ENCODE data around the gene PDE4B.

Gene PDE4B

DNA sequence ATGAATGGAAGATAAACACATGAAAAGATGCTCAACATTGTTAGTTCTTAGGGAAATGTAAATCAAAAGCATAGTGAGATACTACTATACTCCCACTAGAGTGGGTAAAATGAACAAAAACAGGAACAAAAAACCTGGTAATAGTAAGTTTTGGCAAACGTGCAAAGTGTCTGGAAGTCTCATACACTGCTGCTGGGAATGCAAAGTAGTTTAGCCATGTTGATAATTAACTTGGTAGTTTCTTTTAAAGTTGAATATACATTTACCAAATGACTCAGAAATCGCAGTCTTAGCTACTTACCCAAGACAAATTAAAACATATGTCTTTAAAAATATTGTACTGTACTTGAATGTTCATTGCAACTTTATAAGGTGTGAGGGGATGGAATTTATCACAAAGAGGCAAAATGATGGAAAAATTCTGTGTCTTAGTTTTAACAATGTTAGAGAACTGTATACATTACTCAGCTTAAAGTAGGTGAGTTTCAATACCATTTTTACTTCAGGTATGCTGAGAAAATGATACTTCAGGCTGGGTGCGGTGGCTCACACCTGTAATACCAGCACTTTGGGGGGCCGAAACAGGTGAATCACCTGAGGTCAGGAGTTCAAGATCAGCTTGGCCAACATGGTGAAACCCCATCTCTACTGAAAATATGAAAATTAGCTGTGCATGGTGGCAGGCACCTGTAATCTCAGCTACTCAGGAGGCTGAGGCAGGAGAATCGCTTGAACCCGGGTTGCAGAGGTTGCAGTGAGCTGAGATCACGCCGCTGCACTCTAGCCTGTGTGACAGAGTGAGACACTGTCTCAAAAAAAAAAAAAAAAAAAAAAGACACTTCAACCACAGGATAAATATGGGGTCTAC, 102.3 kb downstream of the PDE4B start:
- H3K27ac ChIP-seq = no peak overlapping the region

DNA sequence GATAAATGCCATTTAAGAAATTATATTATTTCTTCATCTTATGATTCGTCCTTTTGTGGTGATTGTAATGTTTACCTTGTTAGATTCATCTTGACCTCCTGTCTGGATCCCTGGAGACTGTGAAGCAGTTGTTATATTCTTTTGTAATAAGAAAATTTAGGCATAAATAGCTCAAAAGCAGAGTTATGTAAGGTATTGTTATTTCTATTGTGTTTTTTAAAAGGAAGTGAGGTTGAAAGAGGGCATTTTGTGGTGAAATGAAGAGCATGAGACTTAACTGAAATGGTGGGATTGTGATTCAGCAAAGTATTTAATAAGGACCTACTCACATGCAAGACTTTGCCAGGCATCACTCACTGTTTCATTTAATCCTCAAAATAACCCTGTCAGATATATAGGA, 104.0 kb downstream of the PDE4B start:
- H3K27ac ChIP-seq = no peak overlapping the region
- no peak for TF ChIP-seq CTCF (IDR thresholded peaks at IDR 0.05)
- no peak for DNase-seq (ENCODE audit: low spot score)
- no peak overlapping the region for H3K4me3 ChIP-seq

More for the DNA sequence above, 102.3 kb downstream of the PDE4B start:
- no peak for TF ChIP-seq CTCF (IDR thresholded peaks at IDR 0.05)
- DNase-seq (ENCODE audit: low spot score) = no peak
- no peak overlapping the region for H3K4me3 ChIP-seq

DNA sequence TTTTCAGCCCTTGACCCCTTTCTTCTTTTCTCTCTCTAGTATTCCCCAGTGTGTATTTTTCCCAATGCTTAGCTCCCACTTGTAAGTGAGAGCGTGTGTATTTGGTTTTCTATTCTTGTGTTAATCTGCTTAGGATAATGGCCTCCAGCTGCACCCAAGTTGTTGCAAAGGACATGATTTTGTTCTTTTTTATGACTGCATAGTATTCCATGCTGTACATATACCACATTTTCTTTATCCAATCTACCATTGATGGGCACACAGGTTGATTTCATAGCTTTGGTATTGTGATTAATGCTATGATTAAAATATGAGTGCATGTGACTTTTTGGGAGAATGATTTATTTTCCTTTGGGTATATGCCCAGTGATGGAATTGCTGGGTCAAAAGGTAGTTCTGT, 104.8 kb downstream of the PDE4B start:
- Histone ChIP-seq H3K4me3 (no peak overlapping the region), H3K27ac (no peak overlapping the region)
- TF ChIP-seq CTCF (IDR thresholded peaks at IDR 0.05) = no peak
- no peak for DNase-seq (ENCODE audit: low spot score)

DNA sequence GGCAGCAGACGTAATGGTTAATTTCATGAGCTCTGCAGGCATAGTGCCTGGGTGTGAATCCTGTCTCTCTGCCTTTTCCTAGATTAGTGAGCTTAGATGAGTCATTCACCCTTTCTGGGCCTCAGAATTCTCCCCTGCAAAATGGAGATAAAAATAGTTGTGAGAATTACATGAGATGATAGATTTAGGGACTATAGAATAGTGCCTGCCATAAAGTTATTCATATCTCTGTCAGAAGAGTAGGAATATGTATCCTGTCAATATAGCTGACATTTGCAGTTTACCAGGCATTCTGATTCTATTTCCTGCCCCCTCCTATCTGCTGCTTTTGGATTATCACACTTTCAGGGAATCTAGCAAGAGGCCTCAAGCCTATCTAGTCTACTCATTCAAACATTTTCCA, 112.0 kb downstream of the PDE4B start:
- no peak for TF ChIP-seq CTCF (IDR thresholded peaks at IDR 0.05)
- H3K27ac ChIP-seq = no peak overlapping the region
- no peak overlapping the region for H3K4me3 ChIP-seq
- no peak for DNase-seq (ENCODE audit: low spot score)

GRCh38 chr1:65910432-65910831, 117.7 kb downstream of the PDE4B start:
- TF ChIP-seq CTCF (IDR thresholded peaks at IDR 0.05) = no peak
- DNase-seq (ENCODE audit: low spot score) = no peak
- no peak overlapping the region for H3K4me3 ChIP-seq
- H3K27ac ChIP-seq = no peak overlapping the region

DNA sequence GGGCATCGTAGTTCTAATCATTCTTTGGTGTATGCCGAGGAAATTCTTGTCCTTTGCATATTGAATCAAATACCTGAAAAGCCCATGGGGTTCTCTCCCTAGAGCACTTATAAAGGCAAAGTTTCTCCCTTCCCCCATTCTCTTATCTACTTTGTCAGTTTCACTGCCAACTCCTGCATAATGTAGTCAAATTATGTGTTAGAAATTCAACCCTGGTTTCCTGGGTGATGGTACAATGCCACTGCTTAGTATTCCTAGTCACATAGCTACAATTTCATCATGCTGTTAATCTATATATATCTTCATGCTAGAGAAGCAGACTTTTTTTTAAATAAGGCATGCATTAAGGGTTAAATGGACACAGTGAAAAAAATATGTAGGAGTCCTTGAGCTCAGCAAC, 119.0 kb downstream of the PDE4B start:
- DNase-seq (ENCODE audit: low spot score) = no peak
- no peak for TF ChIP-seq CTCF (IDR thresholded peaks at IDR 0.05)
- no peak overlapping the region for H3K27ac ChIP-seq
- H3K4me3 ChIP-seq = no peak overlapping the region

GRCh38 chr1:65918564-65918963, 125.9 kb downstream of the PDE4B start:
- TF ChIP-seq CTCF (IDR thresholded peaks at IDR 0.05) = no peak
- Histone ChIP-seq H3K4me3 (no peak overlapping the region), H3K27ac (no peak overlapping the region)
- DNase-seq (ENCODE audit: low spot score) = no peak

Data from coronary artery (tissue), 2 donors.